Endothelial cell (in vitro differentiated cells): ENCODE data around the gene NEU3. TPM values are rescaled to one million over a fixed set of nuclear protein-coding genes. Genes with fewer than 3 reads are reported as not detected.
"Not testable (repeated sequence)": the region's sequence is repeated elsewhere in the genome, so short reads cannot be mapped to it uniquely, and the experiment has no call there.

Experiments
- DNase-seq: peaks from one replicate; pipeline ENCODE4 v3.0.0; 2021; ENCODE audit warnings: low spot score
- H3K27ac Mint-ChIP-seq: one replicate; pipeline ENCODE4 v1.8.0; 2021; ENCODE audit warnings: mixed read lengths, inconsistent platforms; ENCODE audit not compliant: unreplicated experiment
- H3K27me3 Mint-ChIP-seq: one replicate; pipeline ENCODE4 v1.8.0; 2021; ENCODE audit warnings: mild to moderate bottlenecking, moderate library complexity, mixed read lengths, inconsistent platforms; ENCODE audit not compliant: unreplicated experiment
- H3K36me3 Mint-ChIP-seq: one replicate; pipeline ENCODE4 v1.8.0; 2021; ENCODE audit warnings: mild to moderate bottlenecking, low read depth, mixed read lengths, inconsistent platforms; ENCODE audit not compliant: unreplicated experiment
- H3K4me1 Mint-ChIP-seq: one replicate; pipeline ENCODE4 v1.8.0; 2021; ENCODE audit warnings: mild to moderate bottlenecking, mixed read lengths, inconsistent platforms; ENCODE audit not compliant: unreplicated experiment
- H3K4me3 Mint-ChIP-seq: one replicate; pipeline ENCODE4 v1.8.0; 2021; ENCODE audit warnings: mild to moderate bottlenecking, mixed read lengths, inconsistent platforms; ENCODE audit not compliant: unreplicated experiment
- H3K9me3 Mint-ChIP-seq: one replicate; pipeline ENCODE4 v1.8.0; 2021; ENCODE audit warnings: mixed read lengths, inconsistent platforms; ENCODE audit not compliant: unreplicated experiment
- total RNA-seq: library from RNA; stranded (reverse); fragmentation: NEBNext Ultra II Directional; extraction: Animal tissue kit (Norgen Biotek cat#: 25700); gene quantifications from one replicate; pipeline ENCODE4 v1.2.1, GENCODE V29; 2021; ENCODE audit not compliant: unreplicated experiment
- TF ChIP-seq, protein P1 (sequence below): fragments of 200-600 bp; sonication (generic); IDR thresholded peaks from one replicate; pipeline ENCODE4 v1.5.0; 2021; ENCODE audit warnings: antibody characterized with exemption; ENCODE audit not compliant: unreplicated experiment

Gene NEU3
- total RNA-seq, 1 donor from 2014 or later = 11.8 TPM

DNA sequence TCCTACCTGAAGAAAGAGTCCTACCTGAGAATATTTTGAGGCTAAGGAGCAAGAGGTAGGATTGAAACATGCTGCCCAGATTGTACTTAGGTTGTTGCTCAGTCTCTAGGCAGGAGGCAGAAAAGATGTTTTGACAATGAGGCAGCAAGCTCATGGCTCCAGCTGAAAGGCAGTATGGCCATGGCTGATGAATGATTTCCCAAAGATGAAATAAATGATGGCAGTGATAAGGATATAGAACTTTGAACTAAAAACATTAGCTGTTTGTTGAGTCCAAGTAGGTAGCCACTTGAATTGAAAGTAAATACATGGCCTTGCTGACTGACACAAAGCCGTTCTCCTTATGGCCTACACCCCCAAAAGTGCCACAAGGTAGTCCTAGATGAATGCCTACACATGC, 6.8 kb upstream of the NEU3 start:
- TF ChIP-seq, protein P1, sequence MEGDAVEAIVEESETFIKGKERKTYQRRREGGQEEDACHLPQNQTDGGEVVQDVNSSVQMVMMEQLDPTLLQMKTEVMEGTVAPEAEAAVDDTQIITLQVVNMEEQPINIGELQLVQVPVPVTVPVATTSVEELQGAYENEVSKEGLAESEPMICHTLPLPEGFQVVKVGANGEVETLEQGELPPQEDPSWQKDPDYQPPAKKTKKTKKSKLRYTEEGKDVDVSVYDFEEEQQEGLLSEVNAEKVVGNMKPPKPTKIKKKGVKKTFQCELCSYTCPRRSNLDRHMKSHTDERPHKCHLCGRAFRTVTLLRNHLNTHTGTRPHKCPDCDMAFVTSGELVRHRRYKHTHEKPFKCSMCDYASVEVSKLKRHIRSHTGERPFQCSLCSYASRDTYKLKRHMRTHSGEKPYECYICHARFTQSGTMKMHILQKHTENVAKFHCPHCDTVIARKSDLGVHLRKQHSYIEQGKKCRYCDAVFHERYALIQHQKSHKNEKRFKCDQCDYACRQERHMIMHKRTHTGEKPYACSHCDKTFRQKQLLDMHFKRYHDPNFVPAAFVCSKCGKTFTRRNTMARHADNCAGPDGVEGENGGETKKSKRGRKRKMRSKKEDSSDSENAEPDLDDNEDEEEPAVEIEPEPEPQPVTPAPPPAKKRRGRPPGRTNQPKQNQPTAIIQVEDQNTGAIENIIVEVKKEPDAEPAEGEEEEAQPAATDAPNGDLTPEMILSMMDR = no peak
- no peak overlapping the region for H3K4me3 Mint-ChIP-seq
- peaks cover 11% of the 10 kb centered on the region for H3K36me3 Mint-ChIP-seq
- no peak overlapping the region for H3K27ac Mint-ChIP-seq
- peaks cover 11% of the 10 kb centered on the region for H3K4me1 Mint-ChIP-seq
- DNase-seq = no peak
- no peaks in the 10 kb centered on the region for H3K9me3 Mint-ChIP-seq
- no peaks in the 10 kb centered on the region for H3K27me3 Mint-ChIP-seq

DNA sequence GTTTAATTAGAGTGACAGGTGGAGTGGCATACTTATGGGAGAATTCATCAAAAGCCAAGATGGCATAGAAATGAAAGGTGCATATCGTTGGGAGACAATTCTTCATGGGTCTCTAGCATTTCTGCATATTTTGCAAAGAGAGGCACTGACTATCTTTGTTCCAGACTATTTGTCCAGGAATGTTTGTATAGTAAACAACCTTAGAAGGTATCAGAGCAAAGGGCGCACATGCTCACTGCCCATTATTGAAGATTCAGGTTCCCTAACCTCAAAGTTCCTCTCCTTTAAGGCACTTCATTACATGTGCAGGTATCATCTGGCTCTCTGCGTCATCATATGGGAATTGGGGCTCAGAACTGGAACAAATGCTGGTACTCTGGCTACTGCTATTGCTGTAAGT, 4.7 kb upstream of the NEU3 start:
- Mint-ChIP-seq H3K36me3 (peaks cover 11% of the 10 kb centered on the region), H3K4me1 (peaks cover 14% of the 10 kb centered on the region), H3K4me3 (no peak overlapping the region), H3K9me3 (no peaks in the 10 kb centered on the region), H3K27me3 (no peaks in the 10 kb centered on the region), H3K27ac (no peak overlapping the region)
- TF ChIP-seq, protein P1 = no peak
- no peak for DNase-seq

DNA sequence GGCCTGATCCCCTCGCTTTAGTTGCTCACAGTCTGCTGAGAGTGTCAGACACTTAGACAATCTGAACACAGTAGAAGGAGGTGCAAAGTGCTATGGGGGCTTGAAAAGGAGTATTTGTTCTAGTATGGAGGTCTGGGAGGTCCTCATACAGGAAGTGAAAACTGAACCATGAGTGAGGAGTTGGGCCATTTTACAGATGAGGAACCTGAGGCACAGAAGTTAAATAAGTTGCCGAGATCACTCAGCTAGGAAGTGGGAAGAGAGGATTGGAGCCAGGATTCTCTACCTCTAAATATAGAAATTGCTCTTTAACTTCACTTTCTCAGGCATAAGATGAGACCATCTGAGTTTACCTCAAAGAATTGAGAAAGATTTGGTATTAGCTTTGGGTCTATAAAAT, 4.0 kb upstream of the NEU3 start:
- H3K27me3 Mint-ChIP-seq = no peaks in the 10 kb centered on the region
- no peaks in the 10 kb centered on the region for H3K9me3 Mint-ChIP-seq
- no peak overlapping the region for H3K27ac Mint-ChIP-seq
- H3K4me3 Mint-ChIP-seq = no peak overlapping the region
- peaks cover 18% of the 10 kb centered on the region for H3K4me1 Mint-ChIP-seq
- peaks cover 11% of the 10 kb centered on the region for H3K36me3 Mint-ChIP-seq
- TF ChIP-seq, protein P1 = no peak
- DNase-seq = no peak

GRCh38 chr11:74989260-74989638, 516 bp downstream of the NEU3 start:
- no peak for DNase-seq
- H3K4me1 Mint-ChIP-seq = peaks cover 13% of the 10 kb centered on the region
- H3K9me3 Mint-ChIP-seq = no peaks in the 10 kb centered on the region
- no peak overlapping the region for H3K27ac Mint-ChIP-seq
- no peaks in the 10 kb centered on the region for H3K36me3 Mint-ChIP-seq
- peak overlapping the region; percentile 94 for H3K4me3 Mint-ChIP-seq
- TF ChIP-seq, protein P1 = no peak
- H3K27me3 Mint-ChIP-seq = no peaks in the 10 kb centered on the region

GRCh38 chr11:74990150-74990549, 1.4 kb downstream of the NEU3 start:
- H3K4me1 Mint-ChIP-seq = peaks cover 13% of the 10 kb centered on the region
- not testable (repeated sequence) for H3K36me3 Mint-ChIP-seq, H3K27me3 Mint-ChIP-seq, H3K9me3 Mint-ChIP-seq, DNase-seq, H3K27ac Mint-ChIP-seq, H3K4me3 Mint-ChIP-seq

DNA sequence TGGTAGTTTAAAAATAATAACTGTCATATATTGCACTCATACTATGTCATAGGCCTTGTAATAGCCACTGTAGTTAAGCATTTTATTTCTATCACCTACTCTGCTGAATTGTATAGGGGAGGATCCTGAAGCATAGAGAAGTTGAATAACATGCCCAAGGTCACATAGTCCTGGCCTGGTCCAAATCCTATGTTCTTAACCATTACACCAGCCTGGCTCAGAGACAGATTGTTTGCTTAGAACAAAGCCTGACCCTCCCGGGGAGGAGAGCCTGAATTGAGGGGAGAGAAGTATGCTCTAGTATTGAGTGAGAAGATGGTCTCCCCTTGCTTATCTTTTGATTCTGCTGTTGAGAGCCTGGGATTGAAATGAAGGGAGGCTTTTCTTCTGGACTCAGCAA, 2.2 kb downstream of the NEU3 start:
- peaks cover 13% of the 10 kb centered on the region for H3K4me1 Mint-ChIP-seq
- no peak overlapping the region for H3K27ac Mint-ChIP-seq
- H3K36me3 Mint-ChIP-seq = peaks cover 10% of the 10 kb centered on the region
- no peaks in the 10 kb centered on the region for H3K27me3 Mint-ChIP-seq
- no peak overlapping the region for H3K4me3 Mint-ChIP-seq
- no peak for DNase-seq
- TF ChIP-seq, protein P1 = no peak
- no peaks in the 10 kb centered on the region for H3K9me3 Mint-ChIP-seq
